HG02759 (cell line): ENCODE data around the gene LMNTD2.
"Not testable (repeated sequence)": the region's sequence is repeated elsewhere in the genome, so short reads cannot be mapped to it uniquely, and the experiment has no call there.

Experiments
- ATAC-seq: cut with Tn5 transposase; IDR thresholded peaks from one replicate; pipeline ENCODE4 v1.9.1; 2021; ENCODE audit warnings: mild to moderate bottlenecking, moderate library complexity; ENCODE audit not compliant: unreplicated experiment

The LMNTD2 gene

DNA sequence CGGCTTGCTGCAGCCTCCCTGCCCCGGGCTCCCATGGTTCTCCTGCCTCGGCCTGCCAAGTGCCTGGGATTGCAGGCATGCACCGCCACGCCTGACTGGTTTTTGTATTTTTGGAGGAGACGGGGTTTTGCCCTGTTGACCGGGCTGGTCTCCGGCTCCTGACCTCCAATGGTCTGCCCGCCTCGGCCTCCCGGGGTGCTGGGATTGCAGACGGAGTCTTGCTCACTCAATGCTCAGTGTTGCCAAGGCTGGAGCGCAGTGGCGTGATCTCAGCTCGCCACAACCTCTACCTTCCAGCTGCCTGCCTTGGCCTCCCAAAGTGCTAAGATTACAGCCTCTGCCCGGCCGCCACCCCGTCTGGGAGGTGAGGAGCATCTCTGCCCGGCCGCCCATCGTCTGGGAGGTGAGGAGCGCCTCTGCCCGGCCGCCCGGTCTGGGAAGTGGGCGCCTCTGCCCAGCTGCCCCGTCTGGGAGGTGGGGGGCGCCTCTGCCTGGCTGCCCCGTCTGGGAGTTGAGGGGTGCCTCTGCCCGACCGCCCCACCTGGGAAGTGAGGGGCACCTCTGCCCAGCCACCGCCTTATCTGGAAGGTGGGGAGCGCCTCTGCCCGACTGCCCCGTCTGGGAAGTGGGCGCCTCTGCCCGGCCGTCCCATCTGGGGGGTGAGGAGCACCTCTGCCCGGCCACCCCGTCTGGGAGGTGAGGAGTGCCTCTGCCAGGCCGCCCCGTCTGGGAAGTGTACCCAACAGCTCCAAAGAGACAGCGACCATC lies 43.4 kb downstream of the LMNTD2 start:
- ATAC-seq = not testable (repeated sequence)

GRCh38 chr11:516400-516799 lies 44.1 kb downstream of the LMNTD2 start:
- no peak for ATAC-seq

DNA sequence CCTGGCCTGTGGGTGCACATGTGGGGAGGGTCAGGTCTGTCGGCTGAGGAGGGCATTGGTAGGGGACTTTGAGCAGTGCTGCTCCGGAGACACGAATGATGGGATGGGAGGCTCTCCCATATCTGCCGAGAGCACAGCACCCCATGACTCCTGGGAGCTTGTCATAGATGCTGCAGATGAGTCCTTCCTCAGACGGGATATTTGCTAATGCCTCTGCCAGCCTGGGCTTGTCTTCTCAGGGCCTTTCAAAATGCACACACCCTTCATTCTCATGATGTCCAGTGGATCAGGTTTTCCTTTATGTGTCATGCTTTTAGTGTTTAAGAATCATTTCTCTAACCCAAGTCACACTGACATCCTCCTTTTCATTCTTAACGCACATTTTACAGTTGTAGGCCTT lies 45.4 kb downstream of the LMNTD2 start:
- no peak for ATAC-seq

DNA sequence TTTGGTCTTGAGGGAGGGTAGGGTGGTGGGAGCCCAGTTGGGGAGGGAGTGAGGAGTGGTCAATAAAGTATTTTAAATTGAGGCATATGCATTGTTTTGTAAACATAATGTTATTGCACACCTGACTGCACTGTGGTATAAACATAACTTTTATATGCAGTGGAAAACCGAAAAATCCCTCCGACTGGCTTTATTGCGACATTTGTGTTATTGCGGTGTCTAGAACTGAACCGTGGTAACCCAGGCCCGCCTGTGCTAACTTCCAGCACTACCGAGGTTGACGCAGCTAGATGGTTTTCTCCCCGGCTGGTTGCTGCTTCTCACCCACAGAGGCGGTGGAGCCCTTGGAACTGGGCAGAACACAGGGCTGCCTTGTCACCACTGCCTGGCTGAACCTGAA lies 45.9 kb downstream of the LMNTD2 start:
- ATAC-seq = no peak

DNA sequence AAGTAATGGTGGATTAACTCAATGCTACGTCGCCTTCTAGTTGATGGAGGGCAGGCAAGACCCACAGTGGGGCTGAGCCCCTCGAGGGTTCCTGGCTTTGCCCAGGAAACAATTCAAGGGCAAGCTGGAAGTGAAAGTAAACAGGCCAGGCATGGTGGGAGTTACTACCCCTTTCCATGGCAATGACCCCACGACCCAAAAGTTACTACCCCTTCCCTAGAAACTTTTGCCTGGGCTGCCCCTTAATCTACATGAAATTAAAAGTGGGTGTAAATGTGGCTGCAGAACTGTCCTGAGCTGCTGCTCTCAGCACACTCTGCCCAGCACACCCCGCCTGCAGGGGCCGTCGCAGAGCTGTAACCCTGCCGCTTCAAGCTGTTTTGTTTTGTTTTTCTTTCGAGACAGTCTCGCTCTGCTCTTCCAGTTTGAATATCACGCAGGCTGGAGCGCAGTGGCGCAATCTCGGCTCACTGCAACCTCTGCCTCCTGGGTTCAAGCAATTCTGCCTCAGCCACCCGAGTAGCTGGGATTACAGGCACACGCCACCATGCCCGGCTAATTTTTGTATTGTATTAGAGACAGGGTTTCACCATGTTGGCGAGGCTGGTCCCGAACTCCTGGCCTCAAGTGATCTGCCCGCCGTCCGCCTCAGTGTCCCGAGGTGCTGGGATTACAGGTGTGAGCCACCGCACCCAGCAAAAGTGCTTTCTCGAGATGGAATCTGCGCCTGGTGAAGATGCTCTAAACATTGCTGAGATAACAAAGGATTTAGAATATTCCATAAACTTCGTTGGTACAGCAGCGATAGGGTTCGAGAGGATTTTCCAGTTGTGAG lies 47.6 kb downstream of the LMNTD2 start:
- ATAC-seq = no peak

GRCh38 chr11:508956-509355 lies 51.6 kb downstream of the LMNTD2 start:
- ATAC-seq = no peak

- no peak for ATAC-seq
Measured at GRCh38 chr11:507727-508515, 52.6 kb downstream of the LMNTD2 start.

- ATAC-seq = peak; percentile 59
Measured at GRCh38 chr11:506995-507726, 53.4 kb downstream of the LMNTD2 start, which contains the start of gene RNH1. RNH1 (minus strand) TSS chr11:507242; CDS start chr11:502162, 5,080 bp downstream.

DNA sequence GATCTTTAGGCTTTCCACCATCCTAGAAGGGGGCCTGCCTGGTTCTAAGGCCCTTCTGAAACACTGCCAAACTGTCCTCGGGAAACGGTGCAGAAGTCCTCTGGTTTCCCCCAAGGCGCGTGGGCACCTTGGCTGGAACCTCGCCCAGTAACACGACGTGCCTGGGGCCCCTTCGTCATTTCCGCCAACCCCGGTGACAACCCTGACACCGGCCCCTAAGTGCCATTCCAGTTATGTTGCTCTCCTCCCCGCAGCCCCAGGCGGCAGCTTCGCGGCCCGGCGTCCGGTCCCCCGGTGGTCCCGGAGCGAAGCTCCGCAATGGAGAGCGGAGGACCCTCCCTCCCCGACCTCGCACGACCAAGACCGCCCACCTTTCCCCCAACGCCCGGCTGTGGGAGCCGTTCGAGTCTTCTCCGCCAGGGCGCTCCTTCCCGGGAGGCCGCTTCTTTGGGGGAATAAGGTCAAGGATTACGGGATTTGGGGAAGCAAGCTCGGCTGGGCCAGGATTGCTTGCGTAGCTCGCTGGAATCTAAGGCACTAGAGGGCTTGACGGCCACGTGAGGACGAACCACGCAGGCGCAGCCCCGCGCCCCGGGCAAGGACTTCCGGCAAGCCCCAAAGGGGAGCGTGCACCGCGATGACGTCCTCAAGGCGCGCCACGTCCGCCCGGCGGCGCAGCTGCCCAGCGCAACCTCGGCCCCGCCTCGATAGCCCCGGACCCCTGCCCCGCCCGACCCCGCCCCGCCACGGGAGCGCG lies 54.1 kb downstream of the LMNTD2 start:
- ATAC-seq = peak; percentile 72

GRCh38 chr11:504994-505344 lies 55.6 kb downstream of the LMNTD2 start:
- ATAC-seq = no peak
